ENCODE results near the gene A3GALT2.
"Not testable (repeated sequence)": the region's sequence is repeated elsewhere in the genome, so short reads cannot be mapped to it uniquely, and the experiment has no call there.

The A3GALT2 gene

DNA sequence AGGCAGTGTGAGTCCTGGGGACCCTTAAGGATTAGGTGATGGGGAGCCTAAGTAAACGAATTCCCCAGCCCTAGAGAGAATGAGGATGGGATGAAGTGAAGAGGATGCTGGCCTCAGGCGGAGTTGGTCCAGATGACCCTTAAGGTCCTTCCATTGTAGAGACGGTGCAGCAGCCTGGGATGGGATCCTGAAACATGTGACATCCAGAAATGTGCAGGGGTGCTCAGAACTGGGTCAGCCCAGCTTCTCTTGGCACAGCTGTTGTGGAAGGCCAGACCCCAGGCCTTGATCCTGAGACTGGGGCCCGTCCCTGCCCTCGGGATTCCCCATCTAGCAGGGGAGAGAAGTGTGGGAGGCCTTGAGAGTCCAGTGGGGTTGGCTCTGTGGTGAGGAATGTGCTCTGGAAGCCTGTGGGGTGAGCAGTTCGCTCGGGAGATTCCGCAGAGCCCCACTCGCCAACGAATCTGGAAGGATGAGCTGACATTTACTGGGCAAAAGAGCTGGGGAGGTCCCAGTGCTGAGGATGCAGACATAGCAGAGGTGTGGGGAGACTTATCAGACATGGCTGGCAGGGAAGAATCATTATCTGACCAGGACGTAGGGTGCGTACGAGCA is 28.1 kb downstream of the A3GALT2 start:
- Histone ChIP-seq H3K4ac (ENCODE audit: low read depth in 1 of 2, low read length in 2 of 2) (no peak overlapping the region), H2BK15ac (ENCODE audit: low read depth, poor library complexity, severe bottlenecking) (no peak overlapping the region), H3K4me1 (ENCODE audit: control insufficient read depth, insufficient read depth, low read depth, low read length) (peaks cover 13% of the 10 kb centered on the region), H3K23ac (ENCODE audit: low read length in 2 of 2) (no peak overlapping the region), H3K9me3 (ENCODE audit: control insufficient read depth, low read length) (no peaks in the 10 kb centered on the region), H2BK5ac (ENCODE audit: low read depth, low read length, poor library complexity, severe bottlenecking) (no peak overlapping the region), H3K14ac (ENCODE audit: low read length in 2 of 2) (no peak overlapping the region), H2BK12ac (ENCODE audit: low read length in 2 of 2) (no peak overlapping the region), H3K79me1 (replicated peaks; ENCODE audit: low read length, poor library complexity, severe bottlenecking) (peaks cover 21% of the 10 kb centered on the region), H3K27me3 (ENCODE audit: control insufficient read depth in 1 of 2, insufficient read depth in 1 of 2, low read length in 2 of 2) (no peaks in the 10 kb centered on the region), H2AK5ac (ENCODE audit: low read length, severe bottlenecking) (no peak overlapping the region), H4K8ac (ENCODE audit: low read length) (no peak overlapping the region), H2AFZ (ENCODE audit: low read depth, low read length) (no peak overlapping the region), H3K4me3 (ENCODE audit: insufficient read depth in 1 of 2, low read depth in 1 of 2, low read length in 2 of 2) (no peak overlapping the region), H3K4me2 (ENCODE audit: low read length, poor library complexity, severe bottlenecking) (no peak overlapping the region), H2BK120ac (ENCODE audit: low read depth, low read length) (no peak overlapping the region), H3K18ac (ENCODE audit: low read depth in 1 of 2, low read length in 2 of 2) (no peak overlapping the region), H4K91ac (ENCODE audit: low read length) (no peak overlapping the region), H3K36me3 (ENCODE audit: control insufficient read depth in 1 of 2, insufficient read depth in 2 of 2, low read depth in 1 of 2, low read length in 2 of 2) (peaks cover 36 to 55% of the 10 kb centered on the region in 2 experiments), H3K27ac (ENCODE audit: low read length, poor library complexity, severe bottlenecking) (no peak overlapping the region), H3K9ac (ENCODE audit: low read length) (peak overlapping the region; percentile 9)
- DNase-seq = no peak
- 91% methylated on average over 13 of the region's 13 CpGs for WGBS

DNA sequence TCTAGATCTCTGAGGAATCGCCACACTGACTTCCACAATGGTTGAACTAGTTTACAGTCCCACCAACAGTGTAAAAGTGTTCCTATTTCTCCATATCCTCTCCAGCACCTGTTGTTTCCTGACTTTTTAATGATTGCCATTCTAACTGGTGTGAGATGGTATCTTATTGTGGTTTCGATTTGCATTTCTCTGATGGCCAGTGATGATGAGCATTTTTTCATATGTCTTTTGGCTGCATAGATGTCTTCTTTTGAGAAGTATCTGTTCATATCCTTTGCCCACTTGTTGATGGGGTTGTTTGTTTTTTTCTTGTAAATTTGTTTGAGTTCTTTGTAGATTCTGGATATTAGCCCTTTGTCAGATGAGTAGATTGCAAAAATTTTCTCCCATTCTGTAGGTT is 30.3 kb downstream of the A3GALT2 start:
- not testable (repeated sequence) for H2AK5ac ChIP-seq (ENCODE audit: low read length, severe bottlenecking); H3K4me2 ChIP-seq (ENCODE audit: low read length, poor library complexity, severe bottlenecking); H3K9ac ChIP-seq (ENCODE audit: low read length); H3K27me3 ChIP-seq (ENCODE audit: control insufficient read depth in 1 of 2, insufficient read depth in 1 of 2, low read length in 2 of 2); H2BK5ac ChIP-seq (ENCODE audit: low read depth, low read length, poor library complexity, severe bottlenecking); H3K18ac ChIP-seq (ENCODE audit: low read depth in 1 of 2, low read length in 2 of 2); H2BK12ac ChIP-seq (ENCODE audit: low read length in 2 of 2); H3K9me3 ChIP-seq (ENCODE audit: control insufficient read depth, low read length); H2BK120ac ChIP-seq (ENCODE audit: low read depth, low read length); H2AFZ ChIP-seq (ENCODE audit: low read depth, low read length); H4K8ac ChIP-seq (ENCODE audit: low read length); H2BK15ac ChIP-seq (ENCODE audit: low read depth, poor library complexity, severe bottlenecking); H3K23ac ChIP-seq (ENCODE audit: low read length in 2 of 2); H3K4me3 ChIP-seq (ENCODE audit: insufficient read depth in 1 of 2, low read depth in 1 of 2, low read length in 2 of 2); DNase-seq; H3K27ac ChIP-seq (ENCODE audit: low read length, poor library complexity, severe bottlenecking); H3K4ac ChIP-seq (ENCODE audit: low read depth in 1 of 2, low read length in 2 of 2); H4K91ac ChIP-seq (ENCODE audit: low read length); H3K14ac ChIP-seq (ENCODE audit: low read length in 2 of 2)
- Histone ChIP-seq H3K79me1 (replicated peaks; ENCODE audit: low read length, poor library complexity, severe bottlenecking) (peaks cover 21% of the 10 kb centered on the region), H3K36me3 (ENCODE audit: control insufficient read depth in 1 of 2, insufficient read depth in 2 of 2, low read depth in 1 of 2, low read length in 2 of 2) (peaks cover 29 to 46% of the 10 kb centered on the region in 2 experiments), H3K4me1 (ENCODE audit: control insufficient read depth, insufficient read depth, low read depth, low read length) (peaks cover 13% of the 10 kb centered on the region)
- 86% methylated on average over 1 of the region's 2 CpGs for WGBS

DNA sequence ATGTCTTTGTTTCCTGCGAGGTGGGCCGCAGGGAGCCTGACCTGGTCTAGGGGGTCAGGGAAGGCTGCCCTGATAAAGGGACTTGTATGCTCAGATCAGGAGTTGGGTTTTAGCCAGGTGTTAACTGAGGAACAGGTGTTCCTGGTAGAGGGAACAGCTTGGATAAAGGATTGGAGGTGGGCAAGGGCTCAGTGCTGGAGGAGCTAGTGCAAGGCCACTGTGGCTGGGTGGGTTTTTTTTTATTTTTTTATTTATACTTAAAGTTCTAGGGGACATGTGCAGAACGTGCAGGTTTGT is 31.1 kb downstream of the A3GALT2 start:
- peaks cover 25 to 43% of the 10 kb centered on the region in 2 experiments for H3K36me3 ChIP-seq (ENCODE audit: control insufficient read depth in 1 of 2, insufficient read depth in 2 of 2, low read depth in 1 of 2, low read length in 2 of 2)

GRCh38 chr1:33288976-33289857 is 31.7 kb downstream of the A3GALT2 start:
- H2BK120ac ChIP-seq (ENCODE audit: low read depth, low read length) = no peak overlapping the region
- no peak overlapping the region for H2BK15ac ChIP-seq (ENCODE audit: low read depth, poor library complexity, severe bottlenecking)
- no peak overlapping the region for H4K91ac ChIP-seq (ENCODE audit: low read length)
- no peak overlapping the region for H3K18ac ChIP-seq (ENCODE audit: low read depth in 1 of 2, low read length in 2 of 2)
- H3K27ac ChIP-seq (ENCODE audit: low read length, poor library complexity, severe bottlenecking) = peak overlapping the region; percentile 7
- no peak overlapping the region for H3K4ac ChIP-seq (ENCODE audit: low read depth in 1 of 2, low read length in 2 of 2)
- WGBS = 98% methylated on average over 16 of the region's 16 CpGs
- H2AK5ac ChIP-seq (ENCODE audit: low read length, severe bottlenecking) = no peak overlapping the region
- no peak overlapping the region for H2BK12ac ChIP-seq (ENCODE audit: low read length in 2 of 2)
- no peaks in the 10 kb centered on the region for H3K9me3 ChIP-seq (ENCODE audit: control insufficient read depth, low read length)
- H2AFZ ChIP-seq (ENCODE audit: low read depth, low read length) = no peak overlapping the region
- no peak for DNase-seq
- no peaks in the 10 kb centered on the region for H3K27me3 ChIP-seq (ENCODE audit: control insufficient read depth in 1 of 2, insufficient read depth in 1 of 2, low read length in 2 of 2)
- no peak overlapping the region for H2BK5ac ChIP-seq (ENCODE audit: low read depth, low read length, poor library complexity, severe bottlenecking)
- H3K36me3 ChIP-seq (ENCODE audit: control insufficient read depth in 1 of 2, insufficient read depth in 2 of 2, low read depth in 1 of 2, low read length in 2 of 2) = peaks cover 25 to 37% of the 10 kb centered on the region in 2 experiments
- peak overlapping the region; percentile 8 for H3K4me2 ChIP-seq (ENCODE audit: low read length, poor library complexity, severe bottlenecking)
- H3K14ac ChIP-seq (ENCODE audit: low read length in 2 of 2) = no peak overlapping the region
- no peak overlapping the region for H3K4me3 ChIP-seq (ENCODE audit: insufficient read depth in 1 of 2, low read depth in 1 of 2, low read length in 2 of 2)
- no peak overlapping the region for H4K8ac ChIP-seq (ENCODE audit: low read length)
- H3K4me1 ChIP-seq (ENCODE audit: control insufficient read depth, insufficient read depth, low read depth, low read length) = peaks cover 13% of the 10 kb centered on the region
- no peak overlapping the region for H3K23ac ChIP-seq (ENCODE audit: low read length in 2 of 2)
- H3K79me1 ChIP-seq (replicated peaks; ENCODE audit: low read length, poor library complexity, severe bottlenecking) = peaks cover 20% of the 10 kb centered on the region
- H3K9ac ChIP-seq (ENCODE audit: low read length) = no peak overlapping the region

More for the DNA sequence above, 31.1 kb downstream of the A3GALT2 start:
- Histone ChIP-seq H3K23ac (ENCODE audit: low read length in 2 of 2) (no peak overlapping the region), H4K8ac (ENCODE audit: low read length) (no peak overlapping the region), H3K14ac (ENCODE audit: low read length in 2 of 2) (no peak overlapping the region), H3K4me3 (ENCODE audit: insufficient read depth in 1 of 2, low read depth in 1 of 2, low read length in 2 of 2) (no peak overlapping the region), H3K79me1 (replicated peaks; ENCODE audit: low read length, poor library complexity, severe bottlenecking) (peaks cover 21% of the 10 kb centered on the region), H3K27ac (ENCODE audit: low read length, poor library complexity, severe bottlenecking) (no peak overlapping the region), H2AFZ (ENCODE audit: low read depth, low read length) (no peak overlapping the region), H3K18ac (ENCODE audit: low read depth in 1 of 2, low read length in 2 of 2) (no peak overlapping the region), H2AK5ac (ENCODE audit: low read length, severe bottlenecking) (no peak overlapping the region), H2BK12ac (ENCODE audit: low read length in 2 of 2) (no peak overlapping the region), H3K9ac (ENCODE audit: low read length) (no peak overlapping the region), H3K4me2 (ENCODE audit: low read length, poor library complexity, severe bottlenecking) (no peak overlapping the region), H2BK5ac (ENCODE audit: low read depth, low read length, poor library complexity, severe bottlenecking) (no peak overlapping the region), H3K9me3 (ENCODE audit: control insufficient read depth, low read length) (no peaks in the 10 kb centered on the region), H2BK15ac (ENCODE audit: low read depth, poor library complexity, severe bottlenecking) (no peak overlapping the region), H3K27me3 (ENCODE audit: control insufficient read depth in 1 of 2, insufficient read depth in 1 of 2, low read length in 2 of 2) (no peaks in the 10 kb centered on the region), H4K91ac (ENCODE audit: low read length) (no peak overlapping the region), H3K4ac (ENCODE audit: low read depth in 1 of 2, low read length in 2 of 2) (no peak overlapping the region), H2BK120ac (ENCODE audit: low read depth, low read length) (no peak overlapping the region), H3K4me1 (ENCODE audit: control insufficient read depth, insufficient read depth, low read depth, low read length) (peaks cover 13% of the 10 kb centered on the region)
- WGBS = 100% methylated on average over 2 of the region's 3 CpGs
- no peak for DNase-seq

All from mesenchymal stem cell (in vitro differentiated cells and primary cell).